NT2/D1 (cell line): Measurements from ENCODE around the gene ABHD1.
A peak's percentile ranks its signal among the peaks of the same experiment; 100 is the strongest.

ENCODE experiments used
- DNase-seq: peaks from one replicate; pipeline ENCODE4 v3.0.0-alpha.2; 2011; ENCODE audit warnings: low read depth, low spot score
- H3K27me3 ChIP-seq: 2 replicates; pipeline ENCODE4 v1.6.0; 2011; ENCODE audit warnings: mild to moderate bottlenecking; ENCODE audit not compliant: insufficient read length, insufficient read depth
- H3K36me3 ChIP-seq: 2 replicates; pipeline ENCODE4 v1.6.1; 2011; ENCODE audit warnings: mild to moderate bottlenecking, low read length, mixed read lengths; ENCODE audit not compliant: insufficient read depth, insufficient read length
- H3K4me1 ChIP-seq: 2 replicates; pipeline ENCODE4 v1.5.1; 2011; ENCODE audit not compliant: insufficient read depth, insufficient read length
- H3K4me3 ChIP-seq: 2 replicates; pipeline ENCODE4 v1.5.1; 2011; ENCODE audit warnings: low read depth; ENCODE audit not compliant: insufficient read length
- H3K9ac ChIP-seq: 2 replicates; pipeline ENCODE4 v1.6.0; 2011; ENCODE audit warnings: low read depth; ENCODE audit not compliant: insufficient read length
- H3K9me3 ChIP-seq: 2 replicates; pipeline ENCODE4 v1.5.1; 2011; ENCODE audit warnings: mild to moderate bottlenecking, low read length; ENCODE audit not compliant: insufficient read depth
- SUZ12 ChIP-seq: IDR thresholded peaks from 2 replicates; pipeline ENCODE4 v1.6.1; 2011; ENCODE audit not compliant: insufficient read length, insufficient read depth; ENCODE audit errors: extremely low read depth
- YY1 ChIP-seq: IDR thresholded peaks from 2 replicates; pipeline ENCODE4 v1.6.1; 2011; ENCODE audit not compliant: insufficient read length, insufficient read depth
- ZNF274 ChIP-seq: IDR thresholded peaks from 2 replicates; pipeline ENCODE4 v1.6.1; 2011; ENCODE audit warnings: mild to moderate bottlenecking, low read depth, low read length

The ABHD1 gene

DNA sequence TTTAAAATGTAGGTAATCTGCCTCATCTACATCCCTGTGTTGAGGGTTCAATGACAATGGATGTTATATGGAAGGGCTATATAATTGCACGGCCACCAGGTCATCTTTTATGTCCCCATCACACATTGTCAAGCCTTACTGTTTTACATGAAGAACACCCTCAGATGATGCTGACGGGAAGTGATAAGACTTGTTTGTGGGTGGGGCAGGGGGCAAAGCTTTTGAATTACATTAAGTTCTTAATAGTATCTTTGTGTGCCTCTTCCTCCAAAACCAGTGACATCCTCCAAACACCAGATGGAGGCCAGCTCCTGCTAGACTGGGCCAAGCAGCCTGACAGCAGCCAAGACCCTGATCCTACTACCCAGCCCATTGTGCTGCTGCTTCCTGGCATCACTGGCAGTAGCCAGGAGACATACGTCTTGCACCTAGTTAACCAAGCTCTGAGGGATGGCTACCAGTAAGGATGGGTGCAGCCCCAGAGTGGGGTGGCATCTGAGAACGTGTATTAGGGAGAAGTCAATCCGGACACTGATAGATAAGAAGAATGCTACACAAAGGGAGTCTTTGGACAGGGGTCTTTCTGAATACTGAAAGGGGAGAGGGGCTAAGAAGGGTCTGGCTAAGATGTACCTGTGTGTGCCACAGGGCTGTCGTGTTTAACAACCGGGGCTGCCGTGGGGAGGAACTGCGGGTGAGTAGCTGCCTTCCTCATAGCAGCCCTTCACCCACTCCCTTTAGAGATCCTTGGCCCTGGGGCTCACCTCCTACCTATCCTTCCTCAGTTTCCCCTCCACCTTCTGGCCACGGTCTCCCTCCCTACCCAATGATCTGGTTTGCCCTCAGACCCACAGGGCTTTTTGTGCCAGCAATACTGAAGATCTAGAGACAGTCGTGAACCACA, 5.3 kb downstream of the ABHD1 start:
- peaks cover 8% of the 10 kb centered on the region for H3K27me3 ChIP-seq
- no peak overlapping the region for H3K4me3 ChIP-seq
- TF ChIP-seq YY1 (no peak), SUZ12 (no peak)
- H3K9ac ChIP-seq = no peak overlapping the region
- H3K9me3 ChIP-seq = no peaks in the 10 kb centered on the region
- peaks cover 50% of the 10 kb centered on the region for H3K36me3 ChIP-seq
- no peak for DNase-seq
- H3K4me1 ChIP-seq = peaks cover 9% of the 10 kb centered on the region

- Histone ChIP-seq H3K4me1 (peaks cover 8% of the 10 kb centered on the region), H3K9me3 (no peaks in the 10 kb centered on the region), H3K27me3 (no peaks in the 10 kb centered on the region), H3K9ac (no peak overlapping the region), H3K36me3 (peaks cover 50% of the 10 kb centered on the region), H3K4me3 (no peak overlapping the region)
- no peak for DNase-seq
- no peak for TF ChIP-seq ZNF274
- TF ChIP-seq YY1 = no peak
- TF ChIP-seq SUZ12 = no peak
These were observed 6.8 kb downstream of the ABHD1 start for GRCh38 chr2:27130396-27130795.

GRCh38 chr2:27131429-27131828, 7.8 kb downstream of the ABHD1 start:
- no peak overlapping the region for H3K4me3 ChIP-seq
- no peak overlapping the region for H3K9ac ChIP-seq
- H3K27me3 ChIP-seq = no peaks in the 10 kb centered on the region
- H3K36me3 ChIP-seq = peaks cover 50% of the 10 kb centered on the region
- H3K4me1 ChIP-seq = peaks cover 8% of the 10 kb centered on the region
- H3K9me3 ChIP-seq = no peaks in the 10 kb centered on the region
- DNase-seq = no peak
- no peak for TF ChIP-seq ZNF274
- no peak for TF ChIP-seq SUZ12
- TF ChIP-seq YY1 = no peak

DNA sequence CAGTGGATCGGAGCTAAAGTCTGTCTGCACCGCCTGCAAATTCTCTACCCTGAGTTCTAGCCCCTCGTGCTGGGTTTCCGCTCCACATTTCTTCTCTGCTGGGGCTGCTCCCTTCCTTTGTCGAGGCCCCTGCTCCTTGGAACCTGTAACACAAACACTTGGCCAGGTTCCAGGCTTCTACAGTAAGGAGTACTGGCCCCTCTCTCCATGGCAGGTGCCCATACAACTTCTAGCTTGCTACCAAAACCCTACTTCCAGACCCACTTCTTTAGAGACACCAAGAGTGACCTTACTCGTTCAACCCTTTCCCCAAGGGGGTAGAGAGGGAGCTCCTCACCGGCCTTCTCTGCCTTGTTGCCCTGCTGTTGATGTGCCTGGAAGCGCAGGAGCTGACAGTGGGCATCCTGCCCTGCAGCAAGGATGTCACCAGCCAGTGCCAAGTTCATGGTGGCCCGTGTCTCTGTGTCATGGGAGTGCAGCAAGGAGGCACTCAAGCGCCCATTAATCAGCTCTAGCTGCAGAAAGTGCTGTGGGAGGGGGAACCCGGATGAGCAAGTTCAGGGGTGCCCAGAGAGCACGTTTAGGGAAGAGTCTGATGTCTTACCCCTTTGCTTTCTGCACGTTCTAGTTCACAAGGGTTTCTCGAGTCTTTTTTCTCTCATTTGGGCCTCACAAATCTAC, 9.7 kb downstream of the ABHD1 start:
- peaks cover 50% of the 10 kb centered on the region for H3K36me3 ChIP-seq
- no peaks in the 10 kb centered on the region for H3K9me3 ChIP-seq
- H3K27me3 ChIP-seq = no peaks in the 10 kb centered on the region
- no peak for DNase-seq
- peak overlapping the region; percentile 94 for H3K9ac ChIP-seq
- no peak for TF ChIP-seq SUZ12
- TF ChIP-seq ZNF274 = no peak
- no peak for TF ChIP-seq YY1
- H3K4me3 ChIP-seq = peak overlapping the region; percentile 91
- peaks cover 8% of the 10 kb centered on the region for H3K4me1 ChIP-seq

DNA sequence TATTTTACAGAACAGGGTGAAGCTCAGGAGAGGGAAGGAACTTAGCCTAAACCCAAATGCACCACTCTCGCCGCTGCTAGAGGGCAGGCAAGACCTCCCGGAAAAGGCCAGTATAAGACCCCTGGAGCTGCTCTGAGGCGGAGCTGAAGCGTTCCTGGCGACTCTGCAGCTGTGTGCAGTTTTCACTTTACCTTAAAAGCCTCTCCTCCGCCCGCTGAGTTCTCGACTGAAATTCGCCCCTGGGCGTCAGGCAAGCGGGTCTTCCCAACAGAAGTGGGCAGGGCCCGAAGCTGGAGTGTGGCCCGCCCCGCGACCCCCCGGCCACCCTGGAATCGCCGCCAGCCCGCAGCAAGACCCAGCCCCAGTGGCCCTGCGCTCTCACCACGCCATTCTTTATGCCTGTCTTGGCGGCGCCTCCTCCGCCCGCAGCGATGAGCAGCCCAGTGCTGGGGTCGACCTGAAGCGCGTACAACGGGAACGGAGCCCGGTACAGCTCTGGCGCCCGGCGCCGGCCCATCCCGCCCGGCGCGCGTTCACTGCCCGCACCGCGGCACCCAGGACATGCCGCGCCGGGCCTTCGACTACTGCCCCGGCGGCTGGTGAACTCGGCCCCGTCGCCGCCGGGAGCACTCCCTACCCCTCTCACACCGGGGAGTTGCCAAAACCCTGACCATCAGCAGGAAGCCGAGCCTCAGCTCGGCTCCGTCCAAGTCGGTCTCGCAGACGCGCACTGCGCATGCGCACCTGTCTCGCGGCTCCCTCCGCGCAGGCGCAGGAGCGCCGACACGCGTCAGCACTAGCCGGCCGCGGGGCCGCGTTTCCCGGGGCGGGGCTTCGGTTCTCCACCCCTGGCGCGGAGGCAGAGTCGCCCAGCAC, 10.5 kb downstream of the ABHD1 start, which contains the start of gene PREB:
PREB (minus strand) TSS at position 732 of the 876 bp plus-strand sequence; CDS start at position 517, 215 bp downstream.
- H3K36me3 ChIP-seq = peaks cover 44% of the 10 kb centered on the region
- peak within 1 kb of the TSS; percentile 91 for H3K4me3 ChIP-seq
- peaks cover 8% of the 10 kb centered on the region for H3K4me1 ChIP-seq
- no peak for TF ChIP-seq SUZ12
- peak; percentile 60 for TF ChIP-seq YY1
- TF ChIP-seq ZNF274 = no peak
- H3K9me3 ChIP-seq = no peaks in the 10 kb centered on the region
- no peaks in the 10 kb centered on the region for H3K27me3 ChIP-seq
- H3K9ac ChIP-seq = peak within 1 kb of the TSS; percentile 94
- DNase-seq = peak; percentile 94

- Histone ChIP-seq H3K27me3 (no peaks in the 10 kb centered on the region), H3K4me3 (peak overlapping the region; percentile 24), H3K9ac (no peak overlapping the region), H3K9me3 (no peaks in the 10 kb centered on the region), H3K36me3 (peaks cover 36% of the 10 kb centered on the region), H3K4me1 (peaks cover 8% of the 10 kb centered on the region)
- DNase-seq = no peak
- TF ChIP-seq SUZ12 = no peak
- TF ChIP-seq YY1 = no peak
- TF ChIP-seq ZNF274 = no peak
These were observed 11.3 kb downstream of the ABHD1 start for GRCh38 chr2:27134781-27135477.
